Endothelial cell of hepatic sinusoid (primary cell): ENCODE data around the gene MOV10.

Experiments
- in situ Hi-C: cut with HindIII; loops from 2 replicates; pipeline ENCODE4 v1.10.0; 2017; ENCODE audit warnings: low sequenced_read_pairs

Gene MOV10

GRCh38 chr1:112698366-112699310 lies 24.2 kb downstream of the MOV10 start:
- in situ Hi-C loops, result no loop called here

- in situ Hi-C loops, result no loop called here
Measured at GRCh38 chr1:112699425-112700144, 25.1 kb downstream of the MOV10 start.

GRCh38 chr1:112700290-112701226 lies 26.1 kb downstream of the MOV10 start:
- in situ Hi-C loops, result no loop called here

GRCh38 chr1:112701227-112702066 lies 27.0 kb downstream of the MOV10 start:
- in situ Hi-C loops, result no loop called here

- in situ Hi-C loops, result no loop called here
Measured at GRCh38 chr1:112702067-112702395, 27.6 kb downstream of the MOV10 start.

- in situ Hi-C loops, result no loop called here
Measured at GRCh38 chr1:112702420-112703261, 28.2 kb downstream of the MOV10 start.

GRCh38 chr1:112703706-112704105 lies 29.2 kb downstream of the MOV10 start:
- in situ Hi-C loops, result no loop called here

- in situ Hi-C loops, result no loop called here
Measured at GRCh38 chr1:112704391-112704933, 30.0 kb downstream of the MOV10 start.

- in situ Hi-C loops, result no loop called here
Measured at GRCh38 chr1:112704934-112705627, 30.6 kb downstream of the MOV10 start.

- in situ Hi-C loops, result no loop called here
Measured at GRCh38 chr1:112706505-112707220, 32.2 kb downstream of the MOV10 start, which contains the start of gene RHOC. Gene RHOC, minus strand, starts transcription at chr1:112707127. Its CDS starts 3,328 bp downstream, at chr1:112703799.

- in situ Hi-C loops, result no loop called here
Measured at GRCh38 chr1:112707221-112708001, 33.0 kb downstream of the MOV10 start.

- in situ Hi-C loops, result no loop called here
Measured at GRCh38 chr1:112708002-112708448, 33.6 kb downstream of the MOV10 start.

- in situ Hi-C loops, result no loop called here
Measured at GRCh38 chr1:112708489-112708888, 34.0 kb downstream of the MOV10 start.

GRCh38 chr1:112710159-112710558 lies 35.7 kb downstream of the MOV10 start:
- in situ Hi-C loops, result loop anchor here (10.0 kb wide), 1 partner anchor 65 kb away; no protein-coding TSS in a partner anchor

- in situ Hi-C loops, result loop anchor here (10.0 kb wide), 1 partner anchor 64 kb away; no protein-coding TSS in a partner anchor
Measured at GRCh38 chr1:112710586-112710985, 36.1 kb downstream of the MOV10 start.

- in situ Hi-C loops, result loop anchor here (10.0 kb wide), 1 partner anchor 64 kb away; no protein-coding TSS in a partner anchor
Measured at GRCh38 chr1:112711041-112711440, 36.6 kb downstream of the MOV10 start.
